Measurements from ENCODE around the gene UBXN7. TPM values are rescaled to one million over a fixed set of nuclear protein-coding genes. Genes with fewer than 3 reads are reported as not detected.
"Not testable (repeated sequence)": the region's sequence is repeated elsewhere in the genome, so short reads cannot be mapped to it uniquely, and the experiment has no call there.

Gene UBXN7
- total RNA-seq, 6 experiments from 2014 or later = 4.9 to 22.3 (median 19.1) TPM

DNA sequence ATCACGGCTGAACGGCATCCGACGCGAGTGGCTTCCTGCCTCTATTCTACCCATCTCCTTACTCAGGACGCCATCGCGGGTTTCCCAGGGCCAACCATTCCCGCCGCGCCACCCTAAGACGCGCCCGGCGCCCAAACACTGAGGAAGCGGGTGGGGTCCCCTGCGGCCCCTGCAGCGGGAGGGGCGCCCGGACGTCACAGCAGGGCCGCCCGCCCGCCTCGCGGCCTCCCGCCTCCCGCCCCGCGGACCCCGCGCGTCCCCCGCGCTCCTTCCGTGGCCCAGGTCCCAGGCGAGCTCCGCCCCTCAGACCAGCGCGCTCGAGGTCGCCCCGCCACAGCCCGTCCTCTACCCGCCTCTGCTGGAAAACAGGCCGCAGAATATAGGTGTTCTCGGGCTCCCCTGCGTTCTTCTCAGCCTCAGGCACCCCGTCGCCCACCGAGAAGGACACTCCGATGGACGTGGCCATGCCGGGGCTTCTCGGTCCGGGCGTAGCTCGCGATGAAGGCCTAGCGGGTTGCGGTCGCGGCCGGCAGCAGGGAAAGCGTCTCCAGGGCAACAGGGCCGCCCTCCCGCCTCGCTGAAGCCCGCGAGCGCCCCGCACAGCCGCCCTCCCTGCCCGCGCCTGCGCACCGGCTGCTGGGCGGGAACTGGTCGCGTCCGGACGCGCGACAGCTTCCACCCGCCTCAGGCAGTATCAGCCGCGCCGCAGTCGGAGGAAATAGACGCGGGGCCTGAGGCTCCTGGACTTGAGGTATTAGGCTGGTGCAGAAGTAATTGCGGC lies 114.3 kb downstream of the UBXN7 start, which contains the start of gene DYNLT2B:
Gene DYNLT2B, minus strand, starts transcription at position 554 of the 781 bp plus-strand sequence. Its CDS starts 88 bp downstream, at position 466.
- no peaks in the 10 kb centered on the region for H3K27me3 ChIP-seq
- no peaks in the 10 kb centered on the region for H3K4me1 ChIP-seq
- H3K36me3 ChIP-seq = no peaks in the 10 kb centered on the region
- ATAC-seq (peak; percentile 98 to 99 (median 98)), DNase-seq (peak; percentile 91)
- H3K4me3 ChIP-seq = peak within 1 kb of the TSS; percentile 77 to 91 (median 89)
- intact Hi-C loops (cut with DNase I) = no loop called here
- peak within 1 kb of the TSS; percentile 62 to 84 (median 78) for H3K27ac ChIP-seq
- H3K9me3 ChIP-seq = no peaks in the 10 kb centered on the region
- 0% methylated on average over 4 of the region's 92 CpGs for WGBS (ENCODE audit: insufficient coverage, low coverage, low lambda C conversion rate, missing lambda C conversion rate)
- TF ChIP-seq, protein P1, sequence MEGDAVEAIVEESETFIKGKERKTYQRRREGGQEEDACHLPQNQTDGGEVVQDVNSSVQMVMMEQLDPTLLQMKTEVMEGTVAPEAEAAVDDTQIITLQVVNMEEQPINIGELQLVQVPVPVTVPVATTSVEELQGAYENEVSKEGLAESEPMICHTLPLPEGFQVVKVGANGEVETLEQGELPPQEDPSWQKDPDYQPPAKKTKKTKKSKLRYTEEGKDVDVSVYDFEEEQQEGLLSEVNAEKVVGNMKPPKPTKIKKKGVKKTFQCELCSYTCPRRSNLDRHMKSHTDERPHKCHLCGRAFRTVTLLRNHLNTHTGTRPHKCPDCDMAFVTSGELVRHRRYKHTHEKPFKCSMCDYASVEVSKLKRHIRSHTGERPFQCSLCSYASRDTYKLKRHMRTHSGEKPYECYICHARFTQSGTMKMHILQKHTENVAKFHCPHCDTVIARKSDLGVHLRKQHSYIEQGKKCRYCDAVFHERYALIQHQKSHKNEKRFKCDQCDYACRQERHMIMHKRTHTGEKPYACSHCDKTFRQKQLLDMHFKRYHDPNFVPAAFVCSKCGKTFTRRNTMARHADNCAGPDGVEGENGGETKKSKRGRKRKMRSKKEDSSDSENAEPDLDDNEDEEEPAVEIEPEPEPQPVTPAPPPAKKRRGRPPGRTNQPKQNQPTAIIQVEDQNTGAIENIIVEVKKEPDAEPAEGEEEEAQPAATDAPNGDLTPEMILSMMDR (IDR thresholded peaks at IDR 0.05) = peak in 1 of 4 donors; percentile 23
- TF ChIP-seq POLR2A (IDR thresholded peaks at IDR 0.05) = peak; percentile 68

DNA sequence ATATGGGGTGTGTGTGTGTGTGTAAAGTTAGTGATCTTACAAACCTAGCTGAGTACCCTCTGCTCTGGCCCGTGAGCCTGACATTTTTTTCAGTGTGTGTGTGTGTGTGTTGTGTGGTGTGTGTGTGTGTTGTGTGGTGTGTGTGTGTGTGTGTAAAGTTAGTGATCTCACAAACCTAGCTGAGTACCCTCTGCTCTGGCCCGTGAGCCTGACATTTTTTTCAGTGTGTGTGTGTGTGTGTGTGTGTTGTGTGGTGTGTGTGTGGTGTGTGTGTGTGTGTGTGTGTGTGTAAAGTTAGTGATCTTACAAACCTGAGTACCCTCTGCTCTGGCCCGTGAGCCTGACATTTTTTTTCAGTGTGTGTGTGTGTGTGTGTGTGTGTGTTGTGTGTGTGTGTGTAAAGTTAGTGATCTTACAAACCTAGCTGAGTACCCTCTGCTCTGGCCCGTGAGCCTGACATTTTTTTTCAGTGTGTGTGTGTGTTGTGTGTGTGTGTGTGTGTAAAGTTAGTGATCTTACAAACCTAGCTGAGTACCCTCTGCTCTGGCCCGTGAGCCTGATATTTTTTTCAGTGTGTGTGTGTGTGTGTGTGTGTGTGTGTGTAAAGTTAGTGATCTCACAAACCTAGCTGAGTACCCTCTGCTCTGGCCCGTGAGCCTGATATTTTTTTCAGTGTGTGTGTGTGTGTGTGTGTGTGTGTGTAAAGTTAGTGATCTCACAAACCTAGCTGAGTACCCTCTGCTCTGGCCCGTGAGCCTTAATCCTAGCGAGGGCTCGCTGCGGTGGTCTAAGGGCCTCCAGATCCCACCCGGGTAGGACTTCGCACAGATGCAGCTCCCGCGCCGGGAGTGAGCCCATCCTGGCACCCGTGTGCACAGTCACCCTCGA lies 115.2 kb downstream of the UBXN7 start:
- H3K9me3 ChIP-seq; H3K4me1 ChIP-seq; DNase-seq; ATAC-seq; H3K27me3 ChIP-seq; H3K36me3 ChIP-seq; intact Hi-C loops (cut with DNase I): not testable (repeated sequence)
- Histone ChIP-seq H3K4me3 (peak overlapping the region; percentile 77 to 91 (median 89)), H3K27ac (peak overlapping the region; percentile 62 to 84 (median 78))
- WGBS (ENCODE audit: insufficient coverage, low coverage, low lambda C conversion rate, missing lambda C conversion rate) = 63% methylated on average over 2 of the region's 17 CpGs

DNA sequence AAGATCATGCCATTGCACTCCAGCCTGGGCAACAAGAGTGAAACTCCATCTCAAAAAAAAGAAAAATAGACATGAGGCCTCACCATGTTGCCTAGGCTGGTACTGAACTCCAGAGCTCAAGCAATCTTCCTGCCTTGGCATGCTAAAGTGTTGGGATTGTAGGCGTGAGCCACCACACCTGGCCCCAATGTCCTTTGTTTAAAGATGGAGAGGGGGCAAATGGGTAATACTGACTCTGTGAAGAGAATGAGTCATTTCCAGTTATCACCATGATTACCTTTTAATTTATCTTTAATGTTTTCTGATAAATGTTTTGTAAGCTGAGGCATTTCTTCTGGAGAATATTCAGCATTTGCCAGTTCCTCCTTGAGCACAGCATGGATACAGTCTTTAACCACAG lies 116.4 kb downstream of the UBXN7 start:
- no peak overlapping the region for H3K27ac ChIP-seq
- H3K9me3 ChIP-seq = no peaks in the 10 kb centered on the region
- TF ChIP-seq POLR2A (IDR thresholded peaks at IDR 0.05) = no peak
- TF ChIP-seq, protein P1 (IDR thresholded peaks at IDR 0.05) = no peak
- H3K36me3 ChIP-seq = no peaks in the 10 kb centered on the region
- WGBS (ENCODE audit: insufficient coverage, low coverage, low lambda C conversion rate, missing lambda C conversion rate) = 100% methylated on average over 1 of the region's 1 CpG
- H3K27me3 ChIP-seq = no peaks in the 10 kb centered on the region
- no peaks in the 10 kb centered on the region for H3K4me1 ChIP-seq
- DNase-seq = no peak
- intact Hi-C loops (cut with DNase I) = no loop called here
- no peak overlapping the region for H3K4me3 ChIP-seq
- ATAC-seq = no peak

DNA sequence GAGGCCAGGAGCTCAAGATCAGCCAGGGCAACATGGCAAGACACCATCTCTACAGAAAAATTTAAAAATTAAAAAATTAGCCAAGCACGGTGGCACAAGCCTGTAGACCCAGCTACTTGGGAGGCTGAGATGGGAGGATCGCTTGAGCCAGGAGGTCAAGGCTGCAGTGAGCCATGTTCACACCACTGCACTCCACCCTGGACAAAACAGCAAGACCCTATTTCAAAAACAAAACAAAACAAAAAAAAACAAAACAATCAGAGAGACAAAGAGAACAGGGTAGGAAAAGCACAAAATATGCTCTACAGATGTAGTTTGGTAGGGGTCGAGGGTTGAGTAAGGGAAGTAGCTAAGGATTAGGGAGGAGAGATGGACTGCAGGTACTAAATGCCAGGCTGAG lies 117.6 kb downstream of the UBXN7 start:
- DNase-seq = no peak
- intact Hi-C loops (cut with DNase I) = no loop called here
- 87% methylated on average over 3 of the region's 3 CpGs for WGBS (ENCODE audit: insufficient coverage, low coverage, low lambda C conversion rate, missing lambda C conversion rate)
- Histone ChIP-seq H3K36me3 (no peaks in the 10 kb centered on the region), H3K4me3 (no peak overlapping the region), H3K27ac (no peak overlapping the region), H3K9me3 (no peaks in the 10 kb centered on the region), H3K27me3 (no peaks in the 10 kb centered on the region), H3K4me1 (no peaks in the 10 kb centered on the region)
- TF ChIP-seq POLR2A (IDR thresholded peaks at IDR 0.05) = no peak
- TF ChIP-seq, protein P1 (IDR thresholded peaks at IDR 0.05) = no peak
- no peak for ATAC-seq

DNA sequence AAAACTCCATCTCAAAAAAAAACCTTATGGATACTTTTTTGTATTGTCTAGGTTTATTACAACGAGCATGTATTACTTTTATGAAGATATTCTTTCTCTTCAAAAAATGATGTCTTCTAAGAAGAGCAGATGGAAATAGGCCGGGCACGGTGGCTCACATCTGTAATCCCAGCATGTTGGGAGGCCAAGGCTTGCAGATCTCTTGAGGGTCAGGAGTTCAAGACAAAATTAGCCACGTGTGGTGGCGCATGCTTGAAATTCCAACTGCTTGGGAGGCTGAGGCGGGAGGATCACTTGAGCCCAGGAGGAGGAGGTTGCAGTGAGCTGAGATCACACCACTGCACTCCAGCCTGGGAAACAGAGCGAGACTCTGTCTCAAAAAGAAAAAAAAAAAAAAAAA lies 118.1 kb downstream of the UBXN7 start:
- H3K27me3 ChIP-seq; H3K27ac ChIP-seq; DNase-seq; H3K4me3 ChIP-seq; H3K9me3 ChIP-seq; H3K4me1 ChIP-seq; ATAC-seq; intact Hi-C loops (cut with DNase I); H3K36me3 ChIP-seq: not testable (repeated sequence)
- 84% methylated on average over 7 of the region's 7 CpGs for WGBS (ENCODE audit: insufficient coverage, low coverage, low lambda C conversion rate, missing lambda C conversion rate)

DNA sequence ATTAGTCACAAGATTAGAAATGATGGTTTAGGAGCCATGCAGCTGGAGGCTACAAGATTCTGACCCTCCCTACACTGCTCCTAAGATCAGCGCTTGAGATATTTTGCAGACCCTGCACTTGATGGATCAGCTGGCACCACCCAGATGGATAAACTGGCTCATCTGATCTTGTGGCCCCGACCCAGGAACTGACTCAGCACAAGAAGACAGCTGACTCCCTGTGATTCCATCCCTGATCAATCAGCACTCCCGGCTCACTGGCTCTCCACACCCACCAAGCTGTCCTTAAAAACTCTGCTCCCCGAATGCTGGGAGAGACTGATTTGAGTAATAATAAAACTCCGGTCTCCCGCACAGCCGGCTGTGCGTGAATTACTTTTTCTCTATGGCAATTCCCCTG lies 129.3 kb downstream of the UBXN7 start:
- peaks cover 0 to 11% (median 0%) of the 10 kb centered on the region in 4 donors for H3K4me1 ChIP-seq
- WGBS (ENCODE audit: insufficient coverage, low coverage, low lambda C conversion rate, missing lambda C conversion rate) = 85% methylated on average over 5 of the region's 8 CpGs
- H3K36me3 ChIP-seq; H3K27ac ChIP-seq; H3K27me3 ChIP-seq; intact Hi-C loops (cut with DNase I); H3K9me3 ChIP-seq; DNase-seq; H3K4me3 ChIP-seq; ATAC-seq: not testable (repeated sequence)

DNA sequence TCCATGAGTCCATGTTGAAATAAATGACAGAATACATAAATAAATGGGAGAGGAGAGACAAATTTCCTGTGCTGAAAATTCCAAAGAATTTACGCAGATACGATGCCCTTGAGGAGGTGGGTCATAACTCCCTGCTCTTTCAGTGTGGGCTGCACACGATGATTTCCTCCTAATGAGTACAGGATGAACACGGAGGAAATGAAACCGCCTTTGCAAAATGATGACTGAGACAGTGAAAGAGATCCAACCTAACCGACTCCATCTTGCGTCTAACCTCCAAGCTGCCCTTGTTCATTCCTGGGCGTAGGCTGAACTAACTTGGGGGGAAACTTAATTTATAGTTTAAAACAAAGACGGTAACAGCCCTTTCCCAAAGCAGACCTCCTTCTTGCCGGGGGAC lies 129.7 kb downstream of the UBXN7 start:
- ATAC-seq; DNase-seq; H3K27me3 ChIP-seq; H3K36me3 ChIP-seq; H3K4me3 ChIP-seq; H3K27ac ChIP-seq; intact Hi-C loops (cut with DNase I); H3K9me3 ChIP-seq: not testable (repeated sequence)
- peaks cover 0 to 11% (median 0%) of the 10 kb centered on the region in 4 donors for H3K4me1 ChIP-seq
- 70% methylated on average over 4 of the region's 10 CpGs for WGBS (ENCODE audit: insufficient coverage, low coverage, low lambda C conversion rate, missing lambda C conversion rate)
